Panc1 (cell line): ENCODE results near the gene INPP4B.

Experiments
- POLR2AphosphoS5 ChIP-seq: IDR thresholded peaks from 2 replicates; pipeline ENCODE4 v1.6.1; 2012; ENCODE audit warnings: mild to moderate bottlenecking, low read depth, low read length, moderate library complexity
- SIN3A ChIP-seq: IDR thresholded peaks from 2 replicates; pipeline ENCODE4 v1.6.1; 2012; ENCODE audit warnings: low read depth, mild to moderate bottlenecking, low read length, moderate library complexity, borderline replicate concordance; ENCODE audit not compliant: insufficient read depth
- TF ChIP-seq, protein P1 (sequence below): fragments of 450-650 bp; IDR thresholded peaks from 2 replicates; pipeline ENCODE4 v1.5.1; 2017; ENCODE audit warnings: mild to moderate bottlenecking
- TF ChIP-seq, protein P2 (sequence below), 2 experiments: IDR thresholded peaks; 2 replicates each; pipeline ENCODE4 v1.6.1; 2011 to 2012; ENCODE audit warnings: low read depth in 2 of 2, control low read depth in 1 of 2, low read length in 1 of 2, mild to moderate bottlenecking in 1 of 2, moderate library complexity in 1 of 2; ENCODE audit not compliant: insufficient read depth in 1 of 2

DNA sequence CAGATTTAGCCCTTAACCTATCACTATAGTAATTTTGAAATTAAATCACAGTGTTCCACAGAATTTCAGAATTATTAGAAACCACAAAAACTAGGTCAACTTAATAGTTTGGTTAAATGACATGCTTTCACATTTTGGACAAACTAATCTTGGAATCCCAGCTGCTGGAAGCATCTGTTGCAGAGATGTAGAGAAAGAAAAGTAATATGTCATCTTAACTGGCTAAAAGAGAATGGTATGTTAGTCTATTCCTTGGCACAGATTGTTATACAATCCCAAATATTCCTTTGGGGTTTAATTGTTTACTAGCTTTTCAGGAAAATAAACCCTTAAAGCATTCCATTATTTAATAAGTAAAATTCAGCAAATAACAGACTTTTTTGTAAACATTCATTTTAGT lies 689.8 kb downstream of the INPP4B start:
- TF ChIP-seq, protein P1, sequence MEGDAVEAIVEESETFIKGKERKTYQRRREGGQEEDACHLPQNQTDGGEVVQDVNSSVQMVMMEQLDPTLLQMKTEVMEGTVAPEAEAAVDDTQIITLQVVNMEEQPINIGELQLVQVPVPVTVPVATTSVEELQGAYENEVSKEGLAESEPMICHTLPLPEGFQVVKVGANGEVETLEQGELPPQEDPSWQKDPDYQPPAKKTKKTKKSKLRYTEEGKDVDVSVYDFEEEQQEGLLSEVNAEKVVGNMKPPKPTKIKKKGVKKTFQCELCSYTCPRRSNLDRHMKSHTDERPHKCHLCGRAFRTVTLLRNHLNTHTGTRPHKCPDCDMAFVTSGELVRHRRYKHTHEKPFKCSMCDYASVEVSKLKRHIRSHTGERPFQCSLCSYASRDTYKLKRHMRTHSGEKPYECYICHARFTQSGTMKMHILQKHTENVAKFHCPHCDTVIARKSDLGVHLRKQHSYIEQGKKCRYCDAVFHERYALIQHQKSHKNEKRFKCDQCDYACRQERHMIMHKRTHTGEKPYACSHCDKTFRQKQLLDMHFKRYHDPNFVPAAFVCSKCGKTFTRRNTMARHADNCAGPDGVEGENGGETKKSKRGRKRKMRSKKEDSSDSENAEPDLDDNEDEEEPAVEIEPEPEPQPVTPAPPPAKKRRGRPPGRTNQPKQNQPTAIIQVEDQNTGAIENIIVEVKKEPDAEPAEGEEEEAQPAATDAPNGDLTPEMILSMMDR: no peak
- TF ChIP-seq, protein P2, sequence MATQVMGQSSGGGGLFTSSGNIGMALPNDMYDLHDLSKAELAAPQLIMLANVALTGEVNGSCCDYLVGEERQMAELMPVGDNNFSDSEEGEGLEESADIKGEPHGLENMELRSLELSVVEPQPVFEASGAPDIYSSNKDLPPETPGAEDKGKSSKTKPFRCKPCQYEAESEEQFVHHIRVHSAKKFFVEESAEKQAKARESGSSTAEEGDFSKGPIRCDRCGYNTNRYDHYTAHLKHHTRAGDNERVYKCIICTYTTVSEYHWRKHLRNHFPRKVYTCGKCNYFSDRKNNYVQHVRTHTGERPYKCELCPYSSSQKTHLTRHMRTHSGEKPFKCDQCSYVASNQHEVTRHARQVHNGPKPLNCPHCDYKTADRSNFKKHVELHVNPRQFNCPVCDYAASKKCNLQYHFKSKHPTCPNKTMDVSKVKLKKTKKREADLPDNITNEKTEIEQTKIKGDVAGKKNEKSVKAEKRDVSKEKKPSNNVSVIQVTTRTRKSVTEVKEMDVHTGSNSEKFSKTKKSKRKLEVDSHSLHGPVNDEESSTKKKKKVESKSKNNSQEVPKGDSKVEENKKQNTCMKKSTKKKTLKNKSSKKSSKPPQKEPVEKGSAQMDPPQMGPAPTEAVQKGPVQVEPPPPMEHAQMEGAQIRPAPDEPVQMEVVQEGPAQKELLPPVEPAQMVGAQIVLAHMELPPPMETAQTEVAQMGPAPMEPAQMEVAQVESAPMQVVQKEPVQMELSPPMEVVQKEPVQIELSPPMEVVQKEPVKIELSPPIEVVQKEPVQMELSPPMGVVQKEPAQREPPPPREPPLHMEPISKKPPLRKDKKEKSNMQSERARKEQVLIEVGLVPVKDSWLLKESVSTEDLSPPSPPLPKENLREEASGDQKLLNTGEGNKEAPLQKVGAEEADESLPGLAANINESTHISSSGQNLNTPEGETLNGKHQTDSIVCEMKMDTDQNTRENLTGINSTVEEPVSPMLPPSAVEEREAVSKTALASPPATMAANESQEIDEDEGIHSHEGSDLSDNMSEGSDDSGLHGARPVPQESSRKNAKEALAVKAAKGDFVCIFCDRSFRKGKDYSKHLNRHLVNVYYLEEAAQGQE (IDR thresholded peaks at IDR 0.05; ENCODE audit: insufficient read depth in 1 of 2, low read depth in 2 of 2, low read length in 1 of 2): no peak
- TF ChIP-seq SIN3A (no peak), POLR2AphosphoS5 (no peak)
